22Rv1 (cell line): Measurements from ENCODE around the gene TAF5L.
A peak's percentile ranks its signal among the peaks of the same experiment; 100 is the strongest.

Experiments
- H3K27ac ChIP-seq: fragments of 450-650 bp; 2 replicates; pipeline ENCODE4 v1.5.1; 2017
- CTCF ChIP-seq: fragments of 450-650 bp; IDR thresholded peaks from 2 replicates; pipeline ENCODE4 v1.5.1; 2017; ENCODE audit warnings: mild to moderate bottlenecking
- ZFX ChIP-seq: fragments of 450-650 bp; IDR thresholded peaks from 2 replicates; pipeline ENCODE4 v1.6.1; 2017; ENCODE audit warnings: antibody characterized with exemption, borderline replicate concordance

TAF5L gene

GRCh38 chr1:229625915-229626831, at the start of gene TAF5L, which contains the start of gene URB2:
TAF5L (minus strand) TSS chr1:229626122; CDS start chr1:229614482, 11,640 bp downstream.
URB2 (plus strand) TSS chr1:229626247; CDS start chr1:229627634, 1,387 bp downstream.
- peak within 1 kb of the TSS; percentile 86 for H3K27ac ChIP-seq
- 0 out of 2 replicates have a peak, but pooled peaks have one; percentile 7 for TF ChIP-seq CTCF
- no peak for TF ChIP-seq ZFX

- TF ChIP-seq ZFX (no peak), CTCF (no peak)
- no peak overlapping the region for H3K27ac ChIP-seq
Observed at GRCh38 chr1:229675396-229675795, 49.5 kb upstream of the TAF5L start.

- H3K27ac ChIP-seq = no peak overlapping the region
- TF ChIP-seq ZFX = no peak
- no peak for TF ChIP-seq CTCF
Observed at GRCh38 chr1:229674042-229674441, 48.1 kb upstream of the TAF5L start.

- no peak for TF ChIP-seq CTCF
- no peak for TF ChIP-seq ZFX
- H3K27ac ChIP-seq = no peak overlapping the region
Observed at GRCh38 chr1:229672246-229672645, 46.3 kb upstream of the TAF5L start.

- H3K27ac ChIP-seq = no peak overlapping the region
- TF ChIP-seq ZFX = no peak
- TF ChIP-seq CTCF = no peak
Observed at GRCh38 chr1:229671310-229671709, 45.4 kb upstream of the TAF5L start.

GRCh38 chr1:229669333-229669732, 43.4 kb upstream of the TAF5L start:
- no peak for TF ChIP-seq CTCF
- TF ChIP-seq ZFX = no peak
- no peak overlapping the region for H3K27ac ChIP-seq

GRCh38 chr1:229666585-229666984, 40.7 kb upstream of the TAF5L start:
- no peak overlapping the region for H3K27ac ChIP-seq
- TF ChIP-seq CTCF (no peak), ZFX (no peak)
